GM12891 (cell line): ENCODE data around the gene RPS6KA2.

ENCODE experiments used
- POLR2A ChIP-seq: IDR thresholded peaks from 2 replicates; pipeline ENCODE4 v1.6.1; 2011; ENCODE audit warnings: low read depth, low read length, control low read depth
- POLR2AphosphoS5 ChIP-seq: IDR thresholded peaks from 2 replicates; pipeline ENCODE4 v1.6.1; 2011; ENCODE audit warnings: low read depth, low read length, control low read depth

GRCh38 chr6:166470029-166470862 lies 156.8 kb downstream of the RPS6KA2 start:
- TF ChIP-seq POLR2A = no peak
- no peak for TF ChIP-seq POLR2AphosphoS5
